GM15510 (cell line): ENCODE measurements around the gene AKAP6.

Source experiments
- POLR2A ChIP-seq: IDR thresholded peaks from 3 replicates; pipeline ENCODE4 v1.6.1; 2011; ENCODE audit warnings: borderline replicate concordance; ENCODE audit not compliant: insufficient read length; ENCODE audit errors: extremely low read depth

The AKAP6 gene

GRCh38 chr14:32468955-32469354 lies 139.9 kb downstream of the AKAP6 start:
- TF ChIP-seq POLR2A, result no peak

GRCh38 chr14:32469388-32470160 lies 140.5 kb downstream of the AKAP6 start:
- TF ChIP-seq POLR2A, result no peak

GRCh38 chr14:32470161-32470715 lies 141.1 kb downstream of the AKAP6 start:
- no peak for TF ChIP-seq POLR2A

GRCh38 chr14:32471181-32471580 lies 142.1 kb downstream of the AKAP6 start:
- TF ChIP-seq POLR2A, result no peak

- TF ChIP-seq POLR2A, result no peak
These were observed 143.0 kb downstream of the AKAP6 start for GRCh38 chr14:32472076-32472475.

GRCh38 chr14:32472512-32473463 lies 143.7 kb downstream of the AKAP6 start:
- no peak for TF ChIP-seq POLR2A

- no peak for TF ChIP-seq POLR2A
These were observed 144.4 kb downstream of the AKAP6 start for GRCh38 chr14:32473464-32473855.

GRCh38 chr14:32474478-32475195 lies 145.5 kb downstream of the AKAP6 start:
- TF ChIP-seq POLR2A, result no peak

- TF ChIP-seq POLR2A, result no peak
These were observed 147.4 kb downstream of the AKAP6 start for GRCh38 chr14:32476532-32476931.

- no peak for TF ChIP-seq POLR2A
These were observed 148.3 kb downstream of the AKAP6 start for GRCh38 chr14:32477396-32477795.

GRCh38 chr14:32478050-32478449 lies 149.0 kb downstream of the AKAP6 start:
- TF ChIP-seq POLR2A, result no peak

- TF ChIP-seq POLR2A, result no peak
These were observed 151.2 kb downstream of the AKAP6 start for GRCh38 chr14:32480337-32480736.

GRCh38 chr14:32481707-32482106 lies 152.6 kb downstream of the AKAP6 start:
- no peak for TF ChIP-seq POLR2A

- no peak for TF ChIP-seq POLR2A
These were observed 162.4 kb downstream of the AKAP6 start for GRCh38 chr14:32491416-32492016.
